DND-41 (cell line): Measurements from ENCODE around the gene SCGB3A1.

Source experiments
- ATAC-seq: fragments of 200-7000 bp; cut with Tn5 transposase; 3 replicates; pipeline ENCODE4 v1.9.1; 2021; ENCODE audit warnings: low read depth; ENCODE audit not compliant: insufficient read depth
- DNase-seq: peaks from one replicate; pipeline ENCODE4 v3.0.0-alpha.2; 2020
- H2AFZ ChIP-seq: 2 replicates; pipeline ENCODE4 v1.6.0; 2012; ENCODE audit warnings: low read depth, low read length
- H3K27ac ChIP-seq: 2 replicates; pipeline ENCODE4 v1.5.1; 2012; ENCODE audit warnings: low read length, inconsistent platforms
- H3K27me3 ChIP-seq: fragments of 200-600 bp; sonication (generic); 2 replicates; pipeline ENCODE4 v1.6.0; 2012; ENCODE audit warnings: low read length, mild to moderate bottlenecking, inconsistent platforms; ENCODE audit not compliant: insufficient read depth, poor library complexity
- H3K36me3 ChIP-seq: 2 replicates; pipeline ENCODE4 v1.5.1; 2012; ENCODE audit warnings: low read length, inconsistent platforms; ENCODE audit not compliant: insufficient read depth
- H3K4me1 ChIP-seq: 2 replicates; pipeline ENCODE4 v1.5.1; 2012; ENCODE audit warnings: mild to moderate bottlenecking, low read length; ENCODE audit not compliant: insufficient read depth
- H3K4me2 ChIP-seq: 2 replicates; pipeline ENCODE4 v1.6.0; 2012; ENCODE audit warnings: mild to moderate bottlenecking, moderate library complexity, low read length, inconsistent platforms; ENCODE audit not compliant: insufficient read depth
- H3K4me3 ChIP-seq, 2 experiments: fragments of 200-600 bp in 1 of 2; shearing (Covaris generic) in 1 of 2; 2 replicates each; pipeline ENCODE4 v1.5.1; 2012 to 2016; ENCODE audit warnings: inconsistent platforms in 2 of 2, low read length in 2 of 2, mild to moderate bottlenecking in 2 of 2, low read depth in 1 of 2, moderate library complexity in 1 of 2
- H3K79me2 ChIP-seq: 2 replicates; pipeline ENCODE4 v1.6.0; 2012; ENCODE audit warnings: low read length, inconsistent platforms; ENCODE audit not compliant: insufficient read depth
- H3K9ac ChIP-seq: 2 replicates; pipeline ENCODE4 v1.6.0; 2012; ENCODE audit warnings: low read depth, mild to moderate bottlenecking, inconsistent platforms, low read length, moderate library complexity
- H3K9me3 ChIP-seq: 2 replicates; pipeline ENCODE4 v1.5.1; 2012; ENCODE audit warnings: low read length, moderate library complexity, mild to moderate bottlenecking, inconsistent platforms; ENCODE audit not compliant: insufficient read depth, severe bottlenecking
- H4K20me1 ChIP-seq: 2 replicates; pipeline ENCODE4 v1.6.0; 2012; ENCODE audit warnings: low read length; ENCODE audit not compliant: insufficient read depth
- EZH2 ChIP-seq: IDR thresholded peaks from 3 replicates; pipeline ENCODE4 v1.6.1; 2012; ENCODE audit warnings: borderline replicate concordance, low read depth, mild to moderate bottlenecking, moderate library complexity, low read length, inconsistent platforms; ENCODE audit not compliant: severe bottlenecking
- TF ChIP-seq, protein P1 (sequence below): IDR thresholded peaks from 2 replicates; pipeline ENCODE4 v1.5.1; 2012; ENCODE audit warnings: borderline replicate concordance, low read length, moderate library complexity, mild to moderate bottlenecking; ENCODE audit not compliant: poor library complexity, severe bottlenecking; ENCODE audit errors: extremely low read depth

Gene SCGB3A1

DNA sequence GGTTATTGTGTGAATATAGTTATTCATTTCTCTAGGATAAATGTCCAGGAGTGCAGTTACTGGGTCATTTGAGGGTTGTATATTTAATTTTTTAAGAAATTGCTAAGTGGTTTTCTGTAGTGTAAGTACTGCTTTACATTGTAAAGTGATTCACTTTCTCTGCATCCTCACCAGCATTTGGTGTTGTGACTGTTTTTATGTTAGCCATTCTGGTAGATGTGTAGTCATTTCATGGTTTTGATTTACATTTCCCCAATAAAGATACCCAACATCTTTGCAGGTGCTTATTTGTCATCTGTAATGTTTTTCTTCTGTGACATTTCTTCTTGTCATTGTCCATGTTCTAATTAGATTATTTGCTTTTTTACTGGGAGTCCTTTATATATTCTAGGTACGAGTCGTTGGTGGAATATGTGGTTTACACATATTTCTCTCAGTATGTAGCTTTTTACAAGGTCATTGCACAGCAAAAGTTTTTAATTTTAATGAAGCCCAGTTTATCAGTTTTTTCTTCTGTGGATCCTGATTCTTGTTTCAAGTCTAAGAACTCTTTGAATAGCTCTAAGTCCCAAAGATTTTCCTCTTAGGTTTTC is 34.0 kb downstream of the SCGB3A1 start:
- H3K36me3 ChIP-seq = peaks cover 86% of the 10 kb centered on the region

DNA sequence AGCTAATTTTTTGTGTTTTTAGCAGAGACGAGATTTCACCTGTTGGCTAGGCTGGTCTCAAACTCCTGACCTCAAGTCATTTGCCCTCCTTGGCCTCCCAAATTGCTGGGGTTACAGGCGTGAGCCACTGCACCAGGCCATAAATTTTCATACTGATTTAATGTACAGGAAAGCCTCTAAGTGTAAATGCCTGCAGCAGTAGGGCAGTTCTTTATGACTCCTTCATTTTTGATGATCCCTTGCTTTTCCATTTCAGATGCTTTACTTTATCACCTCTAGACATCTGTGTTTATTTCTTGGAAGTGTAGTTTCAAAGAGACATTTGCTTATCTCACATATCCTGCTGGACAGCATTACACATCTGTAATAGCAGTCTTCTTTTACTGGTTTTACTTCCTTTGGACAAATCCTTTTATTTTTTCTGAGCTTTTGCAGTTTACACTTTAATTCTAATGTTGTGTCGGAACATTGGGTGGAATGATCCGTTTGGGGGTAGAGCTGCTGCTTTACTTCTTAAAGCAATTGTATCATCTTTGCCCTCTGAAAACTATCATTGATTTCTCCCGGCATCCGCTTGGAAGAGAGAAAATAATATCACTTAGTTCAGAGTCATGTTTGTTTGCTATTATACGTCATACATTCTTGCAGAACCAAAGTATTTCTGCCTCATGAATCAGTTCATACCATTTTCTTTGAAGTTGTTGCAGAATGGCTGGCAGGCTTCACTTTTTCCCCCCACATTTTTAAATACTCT is 36.0 kb downstream of the SCGB3A1 start:
- Histone ChIP-seq H3K4me2 (no peak overlapping the region), H3K36me3 (peaks cover 88% of the 10 kb centered on the region), H3K4me3 (no peak overlapping the region), H3K27me3 (no peaks in the 10 kb centered on the region), H3K79me2 (peaks cover 65% of the 10 kb centered on the region), H4K20me1 (peaks cover 8% of the 10 kb centered on the region; the same call in 1 of the 2 replicates), H3K9me3 (no peaks in the 10 kb centered on the region), H3K4me1 (peaks cover 3% of the 10 kb centered on the region; the same call in 1 of the 2 replicates), H3K27ac (no peak overlapping the region), H2AFZ (no peak overlapping the region), H3K9ac (no peak overlapping the region)
- no peak for ATAC-seq
- TF ChIP-seq EZH2 = no peak
- TF ChIP-seq, protein P1, sequence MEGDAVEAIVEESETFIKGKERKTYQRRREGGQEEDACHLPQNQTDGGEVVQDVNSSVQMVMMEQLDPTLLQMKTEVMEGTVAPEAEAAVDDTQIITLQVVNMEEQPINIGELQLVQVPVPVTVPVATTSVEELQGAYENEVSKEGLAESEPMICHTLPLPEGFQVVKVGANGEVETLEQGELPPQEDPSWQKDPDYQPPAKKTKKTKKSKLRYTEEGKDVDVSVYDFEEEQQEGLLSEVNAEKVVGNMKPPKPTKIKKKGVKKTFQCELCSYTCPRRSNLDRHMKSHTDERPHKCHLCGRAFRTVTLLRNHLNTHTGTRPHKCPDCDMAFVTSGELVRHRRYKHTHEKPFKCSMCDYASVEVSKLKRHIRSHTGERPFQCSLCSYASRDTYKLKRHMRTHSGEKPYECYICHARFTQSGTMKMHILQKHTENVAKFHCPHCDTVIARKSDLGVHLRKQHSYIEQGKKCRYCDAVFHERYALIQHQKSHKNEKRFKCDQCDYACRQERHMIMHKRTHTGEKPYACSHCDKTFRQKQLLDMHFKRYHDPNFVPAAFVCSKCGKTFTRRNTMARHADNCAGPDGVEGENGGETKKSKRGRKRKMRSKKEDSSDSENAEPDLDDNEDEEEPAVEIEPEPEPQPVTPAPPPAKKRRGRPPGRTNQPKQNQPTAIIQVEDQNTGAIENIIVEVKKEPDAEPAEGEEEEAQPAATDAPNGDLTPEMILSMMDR = no peak
- DNase-seq = no peak

More for the DNA sequence above, 34.0 kb downstream of the SCGB3A1 start:
- Histone ChIP-seq H2AFZ (no peak overlapping the region), H3K9ac (no peak overlapping the region), H3K9me3 (no peaks in the 10 kb centered on the region), H3K4me3 (no peak overlapping the region), H3K4me1 (peaks cover 23% of the 10 kb centered on the region), H3K4me2 (no peak overlapping the region), H4K20me1 (peaks cover 7% of the 10 kb centered on the region; the same call in 1 of the 2 replicates), H3K79me2 (peaks cover 74% of the 10 kb centered on the region), H3K27ac (no peak overlapping the region), H3K27me3 (no peaks in the 10 kb centered on the region)
- DNase-seq (no peak), ATAC-seq (no peak)
- TF ChIP-seq, protein P1 = no peak
- no peak for TF ChIP-seq EZH2

DNA sequence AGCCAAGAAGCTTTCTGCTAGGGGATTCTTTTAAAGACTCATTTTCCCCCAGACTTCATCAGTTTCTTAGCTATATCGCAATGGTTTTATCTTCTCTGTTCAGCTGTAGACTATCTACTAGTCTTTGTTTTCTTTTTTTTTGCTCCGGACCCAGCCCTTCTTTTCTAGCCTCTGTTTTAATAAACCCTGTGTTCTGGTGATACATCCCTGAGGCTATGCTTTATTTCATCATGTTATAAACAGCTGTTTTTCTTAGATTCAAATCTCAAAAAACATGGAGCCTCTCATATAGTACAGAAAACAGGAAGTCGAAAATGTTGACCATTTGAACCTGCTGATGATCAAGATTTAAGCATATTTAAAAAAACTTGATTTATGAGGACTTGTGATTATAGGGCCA is 37.8 kb downstream of the SCGB3A1 start:
- Histone ChIP-seq H3K36me3 (peaks cover 87% of the 10 kb centered on the region), H3K4me1 (no peaks in the 10 kb centered on the region), H2AFZ (no peak overlapping the region), H3K9ac (no peak overlapping the region), H4K20me1 (peaks cover 11% of the 10 kb centered on the region), H3K9me3 (no peaks in the 10 kb centered on the region), H3K27me3 (no peaks in the 10 kb centered on the region), H3K27ac (no peak overlapping the region), H3K4me2 (no peak overlapping the region), H3K4me3 (no peak overlapping the region), H3K79me2 (peaks cover 59% of the 10 kb centered on the region)
- TF ChIP-seq, protein P1 = no peak
- TF ChIP-seq EZH2 = no peak
- no peak for DNase-seq
- no peak for ATAC-seq
